ENCODE data around the gene VASH2.

GRCh38 chr1:212986551-212986950, 36.2 kb downstream of the VASH2 start:
- no peak for TF ChIP-seq CTCF (IDR thresholded peaks at IDR 0.05)
- TF ChIP-seq POLR2A (IDR thresholded peaks at IDR 0.05) = no peak

All from thyroid gland (tissue), 4 donors.